Right lobe of liver (tissue), 4 donors: Measurements from ENCODE around the gene NPY.

ENCODE experiments used
- POLR2A ChIP-seq: fragments of 450-650 bp; IDR thresholded peaks from one replicate; pipeline ENCODE4 v1.6.1; 2017; ENCODE audit warnings: antibody characterized with exemption, mild to moderate bottlenecking
- TF ChIP-seq, protein P1 (sequence below), 4 donors: fragments of 200-600 bp in 3 of 4; fragments of 450-650 bp in 1 of 4; IDR thresholded peaks; one replicate each; pipeline versions ENCODE4 v1.5.1 to v1.8.0; 2016 to 2022; ENCODE audit warnings: antibody characterized with exemption in 4 of 4, mild to moderate bottlenecking in 2 of 4
- donor health status: DM: no; HTN: no; CAD: no.
- donor health status: DM: no; HTN: no; CAD: no.
- donor health status: DM: no; HTN: yes; CAD: no.

DNA sequence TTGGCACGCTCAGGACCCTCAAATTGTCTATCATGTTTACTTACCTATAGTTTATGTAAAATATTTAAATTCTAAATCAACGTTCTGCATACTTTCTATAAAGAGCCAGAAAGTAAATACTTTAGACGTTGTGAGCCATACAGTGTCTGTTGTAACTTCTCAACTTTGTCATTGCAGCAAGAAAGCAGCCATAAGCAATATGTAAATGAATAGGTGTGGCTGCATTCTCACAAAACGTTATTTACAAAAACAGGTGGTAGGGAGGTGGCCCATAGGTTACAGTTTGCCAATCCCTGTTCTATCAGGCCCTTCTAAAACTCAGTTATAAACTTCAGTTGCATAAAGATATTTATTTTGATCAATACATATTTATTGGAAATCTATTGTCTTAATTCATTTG lies 12.1 kb upstream of the NPY start:
- no peak for TF ChIP-seq POLR2A
- TF ChIP-seq, protein P1, sequence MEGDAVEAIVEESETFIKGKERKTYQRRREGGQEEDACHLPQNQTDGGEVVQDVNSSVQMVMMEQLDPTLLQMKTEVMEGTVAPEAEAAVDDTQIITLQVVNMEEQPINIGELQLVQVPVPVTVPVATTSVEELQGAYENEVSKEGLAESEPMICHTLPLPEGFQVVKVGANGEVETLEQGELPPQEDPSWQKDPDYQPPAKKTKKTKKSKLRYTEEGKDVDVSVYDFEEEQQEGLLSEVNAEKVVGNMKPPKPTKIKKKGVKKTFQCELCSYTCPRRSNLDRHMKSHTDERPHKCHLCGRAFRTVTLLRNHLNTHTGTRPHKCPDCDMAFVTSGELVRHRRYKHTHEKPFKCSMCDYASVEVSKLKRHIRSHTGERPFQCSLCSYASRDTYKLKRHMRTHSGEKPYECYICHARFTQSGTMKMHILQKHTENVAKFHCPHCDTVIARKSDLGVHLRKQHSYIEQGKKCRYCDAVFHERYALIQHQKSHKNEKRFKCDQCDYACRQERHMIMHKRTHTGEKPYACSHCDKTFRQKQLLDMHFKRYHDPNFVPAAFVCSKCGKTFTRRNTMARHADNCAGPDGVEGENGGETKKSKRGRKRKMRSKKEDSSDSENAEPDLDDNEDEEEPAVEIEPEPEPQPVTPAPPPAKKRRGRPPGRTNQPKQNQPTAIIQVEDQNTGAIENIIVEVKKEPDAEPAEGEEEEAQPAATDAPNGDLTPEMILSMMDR (IDR thresholded peaks at IDR 0.05), result no peak
